Activated T-helper 2 cell treated with anti-CD3 and anti-CD28 coated beads, Interferon-gamma antibody, Interleukin-2, Interleukin-4, amounts not matched to agents 10 μg/mL and 5 μg/mL and 100 μg/mL, durations not matched to agents 14 hours and 24 hours and 36 hours (primary cell): ENCODE data around the gene TXNDC11. TPM values are rescaled to one million over a fixed set of nuclear protein-coding genes. Genes with fewer than 3 reads are reported as not detected.

ENCODE experiments used
- DNase-seq: peaks from one replicate; pipeline ENCODE4 v3.0.0; 2021; ENCODE audit warnings: low spot score
- H3K27ac Mint-ChIP-seq: one replicate; pipeline ENCODE4 v1.8.0; 2021; ENCODE audit warnings: mixed read lengths
- H3K27me3 Mint-ChIP-seq: one replicate; pipeline ENCODE4 v1.8.0; 2021; ENCODE audit warnings: low read depth, mixed read lengths
- H3K36me3 Mint-ChIP-seq: one replicate; pipeline ENCODE4 v1.8.0; 2021; ENCODE audit warnings: low read depth, mixed read lengths
- H3K4me1 Mint-ChIP-seq: one replicate; pipeline ENCODE4 v1.8.0; 2021; ENCODE audit warnings: low read depth, mixed read lengths
- H3K4me3 Mint-ChIP-seq: one replicate; pipeline ENCODE4 v1.8.0; 2021; ENCODE audit warnings: low read depth, mild to moderate bottlenecking, moderate library complexity, mixed read lengths
- H3K9me3 Mint-ChIP-seq: one replicate; pipeline ENCODE4 v1.8.0; 2021; ENCODE audit warnings: mixed read lengths
- intact Hi-C: fragments of 100-400 bp; cut with micrococcal nuclease; formaldehyde crosslinking; loops from one replicate; pipeline ENCODE4 v1.15.1; 2023
- total RNA-seq: library from RNA; stranded (reverse); gene quantifications from 2 replicates; pipeline ENCODE4 v1.2.3, GENCODE V29; 2022

TXNDC11 gene
- total RNA-seq, 1 donor from 2014 or later: 53.0 TPM

DNA sequence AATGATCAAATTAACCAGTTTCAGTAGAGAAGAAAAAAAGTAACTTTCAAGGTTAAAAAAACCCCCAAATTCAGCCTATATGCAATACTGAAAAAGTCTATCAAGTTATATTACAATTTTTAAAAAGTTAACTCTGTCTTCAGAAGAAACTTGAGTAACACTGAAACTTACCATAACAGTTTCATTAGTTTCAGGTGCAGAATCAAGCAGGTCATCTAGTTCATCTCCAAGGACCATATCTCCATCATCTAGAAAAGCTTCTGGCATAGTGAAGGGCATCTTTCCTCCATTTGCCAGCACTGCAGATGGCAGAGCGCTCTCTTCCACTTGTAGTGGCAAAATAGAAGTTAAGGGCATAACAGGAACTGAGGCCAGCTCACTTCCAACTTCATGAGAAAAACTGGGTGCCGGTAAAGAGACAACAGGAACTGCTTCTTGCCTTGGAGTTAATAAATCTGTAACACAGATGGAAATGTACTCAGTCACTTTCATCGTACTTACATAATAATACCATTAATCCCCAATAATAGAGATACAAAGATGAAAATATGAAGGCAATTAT, 31.5 kb upstream of the TXNDC11 start:
- Mint-ChIP-seq H3K27ac (no peak overlapping the region), H3K9me3 (no peaks in the 10 kb centered on the region), H3K4me1 (peaks cover 15% of the 10 kb centered on the region), H3K27me3 (no peaks in the 10 kb centered on the region), H3K36me3 (peaks cover 57% of the 10 kb centered on the region), H3K4me3 (no peak overlapping the region)
- intact Hi-C loops: no loop called here
- no peak for DNase-seq

DNA sequence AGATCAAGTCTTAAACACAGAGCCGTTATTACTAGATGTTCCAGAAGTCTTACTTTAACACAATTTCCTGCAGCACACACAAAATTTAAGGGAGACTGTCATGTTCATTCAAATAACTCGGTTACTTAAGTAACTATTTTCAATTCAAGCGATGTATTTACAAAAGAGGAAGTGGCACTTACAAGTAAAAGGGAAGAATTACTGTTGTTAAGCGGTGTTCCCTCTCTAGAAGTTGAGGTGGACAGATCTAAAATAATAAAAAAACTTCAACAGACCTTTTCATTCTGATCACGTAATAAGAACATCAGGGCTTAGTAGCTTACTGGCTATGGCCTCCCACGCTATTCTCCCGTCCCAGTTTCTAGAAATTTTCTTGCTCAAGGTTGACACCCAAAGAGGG, 26.2 kb upstream of the TXNDC11 start:
- peak overlapping the region; percentile 3 for H3K4me3 Mint-ChIP-seq
- H3K4me1 Mint-ChIP-seq: peaks cover 19% of the 10 kb centered on the region
- no peaks in the 10 kb centered on the region for H3K27me3 Mint-ChIP-seq
- intact Hi-C loops: no loop called here
- peaks cover 69% of the 10 kb centered on the region for H3K36me3 Mint-ChIP-seq
- H3K27ac Mint-ChIP-seq: peak overlapping the region; percentile 57
- H3K9me3 Mint-ChIP-seq: no peaks in the 10 kb centered on the region
- no peak for DNase-seq

DNA sequence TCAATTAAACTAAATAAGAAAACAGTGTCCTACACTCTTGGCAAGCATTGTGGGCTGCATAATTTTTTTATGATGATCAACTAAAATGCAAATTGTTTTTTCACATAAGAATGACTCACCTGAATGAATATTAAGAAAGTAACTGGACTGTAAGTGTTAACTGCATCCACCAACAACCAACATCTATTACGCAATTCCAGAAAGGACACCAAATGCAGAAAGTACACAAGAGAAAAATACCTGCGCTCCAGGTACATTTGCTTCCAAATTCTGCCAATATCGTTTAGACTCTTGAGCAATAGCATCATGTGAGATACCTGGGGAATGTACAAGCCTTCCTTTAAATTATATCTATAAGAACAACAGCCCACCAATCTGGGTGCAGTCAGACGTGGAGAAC, 19.8 kb upstream of the TXNDC11 start:
- intact Hi-C loops: no loop called here
- DNase-seq: no peak
- H3K9me3 Mint-ChIP-seq: no peaks in the 10 kb centered on the region
- no peaks in the 10 kb centered on the region for H3K27me3 Mint-ChIP-seq
- no peak overlapping the region for H3K4me3 Mint-ChIP-seq
- H3K36me3 Mint-ChIP-seq: peaks cover 77% of the 10 kb centered on the region
- no peaks in the 10 kb centered on the region for H3K4me1 Mint-ChIP-seq
- no peak overlapping the region for H3K27ac Mint-ChIP-seq

DNA sequence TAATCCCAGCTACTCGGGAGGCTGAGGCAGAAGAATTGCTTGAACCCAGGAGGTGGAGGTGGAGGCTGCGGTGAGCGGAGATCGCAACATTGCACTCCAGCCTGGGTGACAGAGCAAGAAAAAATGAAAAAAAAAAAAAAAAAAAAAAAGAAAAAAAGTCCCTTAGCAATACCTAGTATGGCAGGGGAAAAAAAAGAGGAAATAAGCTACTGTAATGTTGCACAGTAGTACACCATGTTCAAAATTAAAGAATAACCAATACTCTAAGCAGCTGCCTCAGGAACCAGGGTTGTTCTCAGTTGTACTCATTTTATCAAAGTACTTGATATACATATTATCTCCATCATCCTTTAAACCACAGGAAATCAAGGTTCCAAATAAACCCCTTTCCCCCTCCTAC, 17.3 kb upstream of the TXNDC11 start:
- H3K27ac Mint-ChIP-seq: no peak overlapping the region
- H3K36me3 Mint-ChIP-seq: peaks cover 79% of the 10 kb centered on the region
- intact Hi-C loops: no loop called here
- H3K4me3 Mint-ChIP-seq: no peak overlapping the region
- no peaks in the 10 kb centered on the region for H3K9me3 Mint-ChIP-seq
- no peak for DNase-seq
- H3K27me3 Mint-ChIP-seq: no peaks in the 10 kb centered on the region
- H3K4me1 Mint-ChIP-seq: no peaks in the 10 kb centered on the region

DNA sequence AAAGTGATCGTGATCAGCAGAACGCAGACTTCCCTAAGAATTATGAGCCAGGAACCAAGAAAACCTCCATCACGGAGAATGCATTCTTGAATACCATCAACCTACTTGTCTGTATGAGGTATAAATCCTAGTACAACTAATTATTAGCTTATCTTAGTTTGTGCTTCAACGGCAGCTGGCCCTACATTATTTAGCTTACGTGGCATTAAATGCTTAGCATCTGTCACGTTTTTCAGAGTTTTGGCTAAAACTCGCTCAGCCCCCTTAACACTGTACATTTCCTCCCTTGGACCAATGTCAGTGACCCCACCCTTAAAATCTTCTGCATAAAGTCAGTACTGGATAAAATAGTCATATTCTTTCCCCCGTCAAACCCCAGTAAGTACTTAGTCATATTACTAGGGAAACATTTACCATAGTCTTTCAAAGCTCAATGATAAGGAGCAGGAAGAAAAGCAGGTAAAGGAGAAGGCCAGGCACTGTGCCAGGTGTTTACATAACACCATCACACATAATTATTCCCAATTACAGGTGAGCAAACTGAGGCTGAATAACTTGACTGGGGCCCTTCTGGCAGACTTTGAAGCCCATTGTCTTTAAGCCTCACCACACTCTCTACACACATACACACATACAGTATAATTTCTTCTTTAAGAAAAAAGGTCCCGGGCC, 16.6 kb upstream of the TXNDC11 start:
- Mint-ChIP-seq H3K9me3 (no peaks in the 10 kb centered on the region), H3K27ac (no peak overlapping the region), H3K36me3 (peaks cover 75% of the 10 kb centered on the region), H3K4me1 (no peaks in the 10 kb centered on the region), H3K27me3 (no peaks in the 10 kb centered on the region), H3K4me3 (no peak overlapping the region)
- intact Hi-C loops: no loop called here
- DNase-seq: no peak

DNA sequence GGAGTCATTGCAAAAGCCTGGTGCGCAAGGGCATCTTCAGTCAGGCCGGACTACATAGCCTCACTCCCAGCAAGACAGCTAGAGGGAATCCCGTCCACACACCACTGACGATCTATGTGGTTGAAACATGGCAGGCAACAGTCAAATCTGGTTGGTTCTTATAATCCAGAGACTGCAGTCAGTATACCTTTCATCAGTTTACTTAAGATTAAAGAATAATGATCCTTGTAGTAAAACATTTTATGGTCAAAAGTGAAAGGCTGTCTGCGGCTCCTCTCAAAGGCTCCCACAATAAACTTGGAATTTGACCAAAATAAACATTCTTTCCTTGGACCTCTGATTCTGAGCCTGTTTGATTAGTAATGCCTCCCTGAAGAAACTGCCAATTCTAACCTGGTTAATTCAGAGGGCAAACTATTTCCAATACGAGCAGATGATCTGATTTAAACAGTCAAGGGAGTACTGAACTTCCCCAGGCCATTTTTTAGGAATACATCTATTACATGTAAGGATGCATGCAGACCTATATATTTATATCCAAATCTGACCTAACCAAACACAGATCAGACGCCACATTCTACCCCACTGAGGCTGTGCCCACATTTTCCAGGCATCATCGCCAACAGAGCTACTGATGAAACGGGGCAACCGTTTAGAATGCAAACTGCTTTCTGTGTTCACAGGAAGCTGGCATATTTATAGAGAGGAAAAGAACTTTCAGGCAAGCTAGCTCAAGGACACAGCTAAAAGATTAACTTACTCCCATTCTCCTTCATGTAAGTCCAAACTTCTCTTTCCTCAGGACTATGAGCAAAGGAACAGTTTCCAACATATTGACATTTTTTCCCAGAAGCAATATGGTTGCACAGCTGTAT, 15.3 kb upstream of the TXNDC11 start:
- no peak overlapping the region for H3K27ac Mint-ChIP-seq
- intact Hi-C loops: no loop called here
- no peak overlapping the region for H3K4me3 Mint-ChIP-seq
- peaks cover 83% of the 10 kb centered on the region for H3K36me3 Mint-ChIP-seq
- no peaks in the 10 kb centered on the region for H3K27me3 Mint-ChIP-seq
- no peaks in the 10 kb centered on the region for H3K9me3 Mint-ChIP-seq
- H3K4me1 Mint-ChIP-seq: no peaks in the 10 kb centered on the region
- DNase-seq: no peak

DNA sequence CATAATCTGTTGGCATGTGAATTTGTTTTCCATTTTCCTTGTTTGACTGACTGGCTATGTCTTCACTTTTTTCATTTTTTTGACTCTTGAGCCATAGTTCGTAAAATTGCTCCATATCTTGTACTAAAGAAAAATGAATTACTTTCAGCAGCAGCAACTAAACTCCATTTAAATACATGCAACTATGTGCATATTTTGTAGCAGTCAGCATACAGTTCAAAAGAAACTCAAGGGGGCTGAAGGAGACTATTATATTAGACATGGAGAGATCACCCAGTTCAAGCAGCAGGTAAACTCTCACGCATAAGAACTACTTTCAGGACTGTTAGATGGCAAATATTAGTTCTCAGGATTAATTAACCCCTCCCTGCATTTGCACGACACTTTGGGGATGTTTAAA, 13.6 kb upstream of the TXNDC11 start:
- H3K27me3 Mint-ChIP-seq: no peaks in the 10 kb centered on the region
- H3K4me3 Mint-ChIP-seq: no peak overlapping the region
- H3K4me1 Mint-ChIP-seq: no peaks in the 10 kb centered on the region
- intact Hi-C loops: no loop called here
- DNase-seq: no peak
- peaks cover 77% of the 10 kb centered on the region for H3K36me3 Mint-ChIP-seq
- H3K9me3 Mint-ChIP-seq: no peaks in the 10 kb centered on the region
- H3K27ac Mint-ChIP-seq: no peak overlapping the region

DNA sequence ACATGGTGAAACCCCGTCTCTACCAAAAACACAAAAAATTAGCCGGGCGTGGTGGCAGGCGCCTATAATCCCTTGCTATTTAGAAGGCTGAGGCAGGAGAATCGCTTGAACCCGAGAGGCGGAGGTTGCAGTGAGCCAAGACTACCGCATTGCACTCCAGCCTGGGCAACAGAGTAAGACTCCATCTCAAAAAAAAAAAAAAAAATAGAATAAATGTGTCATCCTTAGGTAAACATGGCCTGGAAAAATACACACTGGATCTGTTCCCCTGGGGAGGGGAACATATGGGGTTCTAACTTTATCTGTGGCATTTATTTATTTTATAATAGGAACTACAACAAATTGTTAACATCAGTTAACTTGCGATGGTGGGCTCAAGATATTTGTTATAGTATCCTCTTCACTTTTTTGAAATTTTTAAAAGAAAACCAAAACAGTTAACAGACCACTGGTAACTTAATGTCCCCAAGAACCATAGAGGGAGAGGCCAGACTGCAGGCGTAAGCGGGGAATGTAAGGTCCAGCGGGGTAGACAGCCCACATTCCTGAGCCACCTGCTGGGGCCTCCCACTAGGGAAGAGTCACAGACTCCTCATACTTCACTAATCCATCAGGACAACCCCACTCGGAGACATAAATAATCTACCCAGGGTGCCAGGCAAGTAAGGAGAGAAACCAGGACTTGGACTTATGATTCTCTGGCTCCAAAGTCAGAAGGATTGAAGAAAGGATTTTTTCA, 12.5 kb upstream of the TXNDC11 start:
- Mint-ChIP-seq H3K4me3 (no peak overlapping the region), H3K9me3 (no peaks in the 10 kb centered on the region), H3K36me3 (peaks cover 77% of the 10 kb centered on the region), H3K4me1 (no peaks in the 10 kb centered on the region), H3K27ac (no peak overlapping the region), H3K27me3 (no peaks in the 10 kb centered on the region)
- intact Hi-C loops: no loop called here
- no peak for DNase-seq

DNA sequence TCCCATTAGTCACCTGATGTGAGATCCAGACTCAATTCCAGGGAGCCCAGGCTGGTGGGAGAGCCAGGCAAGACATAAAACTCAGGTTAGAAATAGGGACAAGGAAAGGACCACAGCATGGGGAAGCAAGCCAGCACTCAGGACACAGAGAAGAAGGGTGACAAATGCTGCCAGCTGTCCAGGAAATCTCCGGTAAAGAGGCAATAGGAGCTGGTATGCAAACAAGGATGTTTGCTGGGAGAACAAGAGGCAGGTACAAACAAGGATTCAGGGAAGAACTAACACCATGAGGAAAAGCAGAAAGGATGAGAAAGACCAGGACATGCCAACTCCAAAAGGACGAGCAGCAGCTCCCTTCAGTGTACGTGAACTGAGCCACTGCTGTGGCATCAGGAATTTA, 10.2 kb upstream of the TXNDC11 start:
- no peak for DNase-seq
- H3K36me3 Mint-ChIP-seq: peaks cover 74% of the 10 kb centered on the region
- no peak overlapping the region for H3K27ac Mint-ChIP-seq
- H3K4me3 Mint-ChIP-seq: no peak overlapping the region
- intact Hi-C loops: no loop called here
- H3K4me1 Mint-ChIP-seq: peaks cover 1% of the 10 kb centered on the region
- no peaks in the 10 kb centered on the region for H3K9me3 Mint-ChIP-seq
- H3K27me3 Mint-ChIP-seq: no peaks in the 10 kb centered on the region

DNA sequence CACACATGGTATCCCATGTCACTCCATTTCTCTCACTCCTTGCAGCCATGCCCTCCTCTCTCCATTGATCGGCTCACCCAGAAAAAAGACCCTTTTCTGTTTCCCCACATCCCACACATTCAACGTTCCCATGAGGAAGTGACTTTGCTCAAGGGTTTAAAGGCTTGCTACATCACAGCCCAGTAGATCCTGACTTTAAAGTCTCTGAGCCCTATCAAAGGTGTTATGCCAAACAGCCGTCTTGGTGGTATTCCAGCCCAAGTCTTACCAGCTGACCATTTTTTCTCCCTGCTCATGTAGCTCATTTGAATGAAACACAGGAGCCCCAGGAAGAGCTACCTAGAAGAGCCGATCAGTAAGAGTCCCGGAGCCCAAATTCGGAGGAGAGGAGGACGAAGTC, 7.4 kb upstream of the TXNDC11 start:
- intact Hi-C loops: no loop called here
- Mint-ChIP-seq H3K4me3 (no peak overlapping the region), H3K27me3 (no peaks in the 10 kb centered on the region), H3K9me3 (no peaks in the 10 kb centered on the region), H3K4me1 (peaks cover 1% of the 10 kb centered on the region), H3K36me3 (peaks cover 62% of the 10 kb centered on the region), H3K27ac (no peak overlapping the region)
- DNase-seq: no peak

DNA sequence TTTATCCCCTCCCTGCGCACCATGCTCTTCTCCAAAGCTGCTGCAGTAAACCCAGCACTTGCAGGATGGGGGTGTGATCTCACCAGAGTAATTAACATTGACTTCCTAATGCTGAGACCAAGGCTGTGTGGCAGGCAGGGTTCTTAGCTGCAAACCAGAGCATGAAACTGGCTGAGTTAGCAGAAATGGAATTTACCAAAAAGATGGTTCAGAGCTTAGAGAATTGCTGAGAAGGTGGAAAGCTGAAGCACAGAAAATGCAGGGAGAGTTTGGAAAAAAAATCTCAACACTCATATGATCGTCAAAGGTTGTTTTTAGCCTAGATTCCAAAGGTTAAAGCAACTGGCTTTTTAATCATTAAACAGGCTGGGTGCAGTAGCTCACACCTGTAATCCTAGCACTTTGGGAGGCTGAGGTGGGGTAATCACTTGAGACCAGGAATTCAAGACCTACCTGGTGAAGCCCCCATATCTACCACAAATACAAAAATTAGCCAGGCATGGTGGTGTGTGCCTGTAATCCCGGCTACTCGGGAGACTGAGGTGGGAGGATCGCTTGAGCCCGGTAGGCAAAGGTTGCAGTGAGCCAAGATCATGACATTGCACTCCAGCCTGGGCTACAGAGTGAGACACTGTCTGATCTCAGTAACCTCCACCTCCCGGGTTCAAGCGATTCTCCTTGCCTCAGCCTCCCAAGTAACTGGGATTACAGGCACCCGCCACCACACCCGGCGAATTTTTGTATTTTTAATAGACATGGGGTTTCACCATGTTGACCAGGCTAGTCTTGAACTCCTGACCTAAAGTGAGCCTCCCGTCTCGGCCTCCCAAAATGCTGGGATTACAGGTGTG, 6.0 kb upstream of the TXNDC11 start:
- peaks cover 11% of the 10 kb centered on the region for H3K4me1 Mint-ChIP-seq
- H3K36me3 Mint-ChIP-seq: peaks cover 53% of the 10 kb centered on the region
- peak; percentile 7 for DNase-seq
- H3K27ac Mint-ChIP-seq: peak overlapping the region; percentile 47
- no peaks in the 10 kb centered on the region for H3K9me3 Mint-ChIP-seq
- H3K27me3 Mint-ChIP-seq: no peaks in the 10 kb centered on the region
- H3K4me3 Mint-ChIP-seq: no peak overlapping the region
- intact Hi-C loops: loop anchor here (10.0 kb wide), 1 partner anchor 166 kb away; the partner anchor contains the start of gene GSPT1

DNA sequence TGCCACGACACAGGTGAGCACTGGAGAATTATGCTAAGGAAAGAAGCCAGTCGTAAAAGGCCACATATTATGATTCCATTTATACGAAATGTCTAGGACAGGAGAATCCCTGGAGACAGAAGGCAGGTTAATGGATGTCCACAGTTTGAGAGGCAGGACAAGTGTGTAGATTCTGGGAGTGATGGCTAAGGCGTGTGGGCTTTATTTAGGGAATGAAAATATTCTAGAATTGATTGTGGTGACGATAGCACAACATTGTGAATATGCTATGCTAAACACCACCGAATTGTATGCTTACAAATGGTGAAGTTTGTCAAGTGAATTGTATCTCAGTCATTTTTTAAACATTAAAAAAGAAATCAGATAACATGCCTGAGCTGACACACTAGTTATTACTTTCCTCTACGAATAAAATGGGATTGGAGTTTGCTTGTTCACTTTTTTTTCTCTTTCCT, 5.3 kb upstream of the TXNDC11 start:
- H3K36me3 Mint-ChIP-seq: peaks cover 47% of the 10 kb centered on the region

More for the DNA sequence above, 5.3 kb upstream of the TXNDC11 start:
- no peak overlapping the region for H3K4me3 Mint-ChIP-seq
- H3K9me3 Mint-ChIP-seq: no peaks in the 10 kb centered on the region
- H3K27ac Mint-ChIP-seq: peak overlapping the region; percentile 47
- DNase-seq: no peak
- H3K27me3 Mint-ChIP-seq: no peaks in the 10 kb centered on the region
- intact Hi-C loops: loop anchor here (10.0 kb wide), 1 partner anchor 167 kb away; the partner anchor contains the start of gene GSPT1
- peaks cover 14% of the 10 kb centered on the region for H3K4me1 Mint-ChIP-seq
